Neural cell (in vitro differentiated cells): ENCODE results near the gene BLNK. TPM values are rescaled to one million over a fixed set of nuclear protein-coding genes. Genes with fewer than 3 reads are reported as not detected.
"Not testable (repeated sequence)": the region's sequence is repeated elsewhere in the genome, so short reads cannot be mapped to it uniquely, and the experiment has no call there.

Source experiments
- H2AFZ ChIP-seq: fragments of 200-600, 300-800 bp; sonication (generic), shearing (Covaris generic); 2 replicates; pipeline ENCODE4 v1.6.0; 2014; ENCODE audit warnings: low read depth, mild to moderate bottlenecking, antibody characterized with exemption, low read length, moderate library complexity
- H3F3A ChIP-seq: fragments of 200-600 bp; shearing (Covaris generic); 2 replicates; pipeline ENCODE4 v1.6.1; 2016; ENCODE audit warnings: mild to moderate bottlenecking, moderate library complexity, mixed read lengths, antibody characterized with exemption, low read length; ENCODE audit not compliant: insufficient read depth, poor library complexity, severe bottlenecking
- H3K27ac ChIP-seq: fragments of 200-600, 300-800 bp; sonication (generic), shearing (Covaris generic); 2 replicates; pipeline ENCODE4 v1.5.1; 2014; ENCODE audit warnings: mild to moderate bottlenecking, low read length, moderate library complexity
- H3K27me3 ChIP-seq: fragments of 300-800, 200-600 bp; sonication (generic), shearing (Covaris generic); 2 replicates; pipeline ENCODE4 v1.6.0; 2014; ENCODE audit warnings: mild to moderate bottlenecking, low read depth, low read length, moderate library complexity; ENCODE audit not compliant: insufficient read depth
- H3K36me3 ChIP-seq: fragments of 300-800, 200-600 bp; sonication (generic), shearing (Covaris generic); 2 replicates; pipeline ENCODE4 v1.5.1; 2014; ENCODE audit warnings: mild to moderate bottlenecking, antibody characterized with exemption, low read length, moderate library complexity; ENCODE audit not compliant: insufficient read depth
- H3K4me2 ChIP-seq: fragments of 300-800, 200-600 bp; sonication (generic), shearing (Covaris generic); 2 replicates; pipeline ENCODE4 v1.6.0; 2014; ENCODE audit warnings: mild to moderate bottlenecking, low read length
- H3K4me3 ChIP-seq: fragments of 300-800, 200-600 bp; sonication (generic), shearing (Covaris generic); 2 replicates; pipeline ENCODE4 v1.5.1; 2014; ENCODE audit warnings: mild to moderate bottlenecking, low read length, moderate library complexity
- H3K79me2 ChIP-seq: fragments of 200-600 bp; shearing (Covaris generic); replicated peaks from 2 replicates; pipeline ENCODE4 v1.6.0; 2014; ENCODE audit warnings: mild to moderate bottlenecking, low read length, moderate library complexity; ENCODE audit not compliant: insufficient read depth
- H3K9ac ChIP-seq: fragments of 300-800, 200-600 bp; sonication (generic), shearing (Covaris generic); 2 replicates; pipeline ENCODE4 v1.6.1; 2016; ENCODE audit warnings: mild to moderate bottlenecking, low read length, mixed read lengths
- H3K9me2 ChIP-seq: fragments of 200-600 bp; shearing (Covaris generic); 2 replicates; pipeline ENCODE4 v1.6.1; 2016; ENCODE audit warnings: mild to moderate bottlenecking, low read length, mixed read lengths; ENCODE audit not compliant: insufficient read depth
- H3K9me3 ChIP-seq: fragments of 200-600, 300-800 bp; sonication (generic), shearing (Covaris generic); 2 replicates; pipeline ENCODE4 v1.6.1; 2016; ENCODE audit warnings: mild to moderate bottlenecking, mixed run types, low read length, moderate library complexity, mixed read lengths
- H4K20me1 ChIP-seq: fragments of 200-600 bp; shearing (Covaris generic); 2 replicates; pipeline ENCODE4 v1.6.1; 2016; ENCODE audit warnings: mild to moderate bottlenecking, mixed run types; ENCODE audit not compliant: insufficient read depth
- CTCF ChIP-seq: fragments of 450-650 bp; IDR thresholded peaks from 2 replicates; pipeline ENCODE4 v1.5.1; 2014; ENCODE audit warnings: antibody characterized with exemption, mild to moderate bottlenecking, moderate library complexity; ENCODE audit not compliant: poor library complexity, severe bottlenecking
- EP300 ChIP-seq: fragments of 450-650 bp; conservative IDR thresholded peaks from 2 replicates; pipeline ENCODE4 v1.6.1; 2014; ENCODE audit warnings: antibody characterized with exemption, mild to moderate bottlenecking, moderate library complexity; ENCODE audit not compliant: poor library complexity, severe bottlenecking
- EZH2 ChIP-seq: fragments of 200-600, 300-800 bp; shearing (Covaris generic), sonication (generic); IDR thresholded peaks from 2 replicates; pipeline ENCODE4 v1.6.1; 2014; ENCODE audit warnings: antibody characterized with exemption, low read length, borderline replicate concordance, mild to moderate bottlenecking; ENCODE audit not compliant: insufficient read depth, poor library complexity, severe bottlenecking
- MXI1 ChIP-seq: fragments of 450-650 bp; conservative IDR thresholded peaks from 2 replicates; pipeline ENCODE4 v1.6.1; 2014; ENCODE audit warnings: antibody characterized with exemption, mild to moderate bottlenecking; ENCODE audit not compliant: poor library complexity, severe bottlenecking
- POLR2AphosphoS5 ChIP-seq: IDR thresholded peaks from 2 replicates; pipeline ENCODE4 v1.6.1; 2012
- RAD21 ChIP-seq: fragments of 450-650 bp; conservative IDR thresholded peaks from 2 replicates; pipeline ENCODE4 v1.6.1; 2014; ENCODE audit warnings: antibody characterized with exemption, mild to moderate bottlenecking, moderate library complexity
- REST ChIP-seq: IDR thresholded peaks from 2 replicates; pipeline ENCODE4 v1.6.1; 2012; ENCODE audit warnings: borderline replicate concordance
- SMC3 ChIP-seq: fragments of 450-650 bp; conservative IDR thresholded peaks from 2 replicates; pipeline ENCODE4 v1.6.1; 2014; ENCODE audit warnings: antibody characterized with exemption, mild to moderate bottlenecking, moderate library complexity; ENCODE audit not compliant: poor library complexity
- TAF1 ChIP-seq: IDR thresholded peaks from 2 replicates; pipeline ENCODE4 v1.6.1; 2012; ENCODE audit warnings: low read depth
- polyA plus RNA-seq: library from polyadenylated mRNA; depleted of rRNA; stranded (reverse); fragments of >200 nt; gene quantifications from 2 replicates; pipeline ENCODE4 v1.2.3, GENCODE V29; 2014

The BLNK gene
- polyA plus RNA-seq, 1 donor from 2014 or later: not detected

- Histone ChIP-seq H3K9me3 (no peaks in the 10 kb centered on the region), H3K4me3 (no peak overlapping the region), H3F3A (no peaks in the 10 kb centered on the region), H3K36me3 (no peaks in the 10 kb centered on the region), H3K9ac (no peak overlapping the region), H3K4me2 (no peak overlapping the region), H3K27ac (no peak overlapping the region), H3K79me2 (no peaks in the 10 kb centered on the region), H3K9me2 (no peaks in the 10 kb centered on the region), H2AFZ (no peak overlapping the region), H4K20me1 (no peaks in the 10 kb centered on the region), H3K27me3 (no peaks in the 10 kb centered on the region)
- TF ChIP-seq EZH2 (no peak), REST (no peak), SMC3 (no peak), EP300 (no peak), POLR2AphosphoS5 (no peak), RAD21 (no peak), MXI1 (no peak), TAF1 (no peak), CTCF (no peak)
Observed at GRCh38 chr10:96310321-96310669, 38.9 kb upstream of the BLNK start.

- H3K4me2 ChIP-seq: no peak overlapping the region
- TF ChIP-seq TAF1 (no peak), RAD21 (no peak), CTCF (no peak), EP300 (no peak), MXI1 (no peak), SMC3 (no peak), REST (no peak), EZH2 (no peak), POLR2AphosphoS5 (no peak)
Observed at GRCh38 chr10:96309628-96310320, 38.4 kb upstream of the BLNK start.

GRCh38 chr10:96308854-96309253 lies 37.5 kb upstream of the BLNK start:
- not testable (repeated sequence) for H3K27ac ChIP-seq, H3K9me2 ChIP-seq

More at GRCh38 chr10:96309628-96310320, 38.4 kb upstream of the BLNK start:
- Histone ChIP-seq H3K27ac (no peak overlapping the region), H3K9ac (no peak overlapping the region), H3K9me2 (no peaks in the 10 kb centered on the region), H3K79me2 (no peaks in the 10 kb centered on the region), H2AFZ (no peak overlapping the region), H3K9me3 (no peaks in the 10 kb centered on the region), H3K4me3 (no peak overlapping the region), H3F3A (no peaks in the 10 kb centered on the region), H4K20me1 (no peaks in the 10 kb centered on the region), H3K27me3 (no peaks in the 10 kb centered on the region), H3K36me3 (no peaks in the 10 kb centered on the region)

More at GRCh38 chr10:96308854-96309253, 37.5 kb upstream of the BLNK start:
- not testable (repeated sequence) for H3K36me3 ChIP-seq, H3K27me3 ChIP-seq, H3K9ac ChIP-seq, H3K4me2 ChIP-seq, H3K9me3 ChIP-seq, H2AFZ ChIP-seq, H3K4me3 ChIP-seq, H4K20me1 ChIP-seq, H3K79me2 ChIP-seq, H3F3A ChIP-seq
